NCI-H1092 treated with DMSO at 0.1 percent for 48 hours (cell line): ENCODE data around the gene TAF5.
"Not testable (repeated sequence)": the region's sequence is repeated elsewhere in the genome, so short reads cannot be mapped to it uniquely, and the experiment has no call there.

Source experiments
- DNase-seq: peaks from one replicate; lab custom pipeline; 2025; lab: John Stamatoyannopoulos, UW

The TAF5 gene

GRCh38 chr10:103413564-103413963, 45.8 kb downstream of the TAF5 start:
- DNase-seq, result no peak

- no peak for DNase-seq
Observed at GRCh38 chr10:103415581-103415980, 47.8 kb downstream of the TAF5 start.

- DNase-seq, result peak; percentile 16
Observed at GRCh38 chr10:103416436-103417147, 48.8 kb downstream of the TAF5 start.

- DNase-seq, result not testable (repeated sequence)
Observed at GRCh38 chr10:103417148-103417469, 49.3 kb downstream of the TAF5 start.

GRCh38 chr10:103417601-103418000, 49.8 kb downstream of the TAF5 start:
- no peak for DNase-seq

- no peak for DNase-seq
Observed at GRCh38 chr10:103419101-103419500, 51.3 kb downstream of the TAF5 start.

- no peak for DNase-seq
Observed at GRCh38 chr10:103423748-103424147, 56.0 kb downstream of the TAF5 start.

- DNase-seq, result no peak
Observed at GRCh38 chr10:103427866-103428265, 60.1 kb downstream of the TAF5 start.

- DNase-seq, result no peak
Observed at GRCh38 chr10:103428989-103429643, 61.3 kb downstream of the TAF5 start.

- DNase-seq, result no peak
Observed at GRCh38 chr10:103429647-103430046, 61.9 kb downstream of the TAF5 start.

- no peak for DNase-seq
Observed at GRCh38 chr10:103431902-103432301, 64.1 kb downstream of the TAF5 start.

- no peak for DNase-seq
Observed at GRCh38 chr10:103433858-103434257, 66.1 kb downstream of the TAF5 start.
